A549 treated with DMSO at 1 μM for 4 hours (cell line): ENCODE measurements around the gene ODF2. TPM values are rescaled to one million over a fixed set of nuclear protein-coding genes. Genes with fewer than 3 reads are reported as not detected.

Experiments
- total RNA-seq: library from RNA; stranded (reverse); fragments of 200-300 nt; extraction: Qiagen RNA extraction; gene quantifications from 5 replicates; pipeline ENCODE4 v1.2.3, GENCODE V29; 2022; ENCODE audit warnings: low read depth

The ODF2 gene
- 28.0 to 34.2 TPM (median 30.7 TPM) in 5 replicates for total RNA-seq

DNA sequence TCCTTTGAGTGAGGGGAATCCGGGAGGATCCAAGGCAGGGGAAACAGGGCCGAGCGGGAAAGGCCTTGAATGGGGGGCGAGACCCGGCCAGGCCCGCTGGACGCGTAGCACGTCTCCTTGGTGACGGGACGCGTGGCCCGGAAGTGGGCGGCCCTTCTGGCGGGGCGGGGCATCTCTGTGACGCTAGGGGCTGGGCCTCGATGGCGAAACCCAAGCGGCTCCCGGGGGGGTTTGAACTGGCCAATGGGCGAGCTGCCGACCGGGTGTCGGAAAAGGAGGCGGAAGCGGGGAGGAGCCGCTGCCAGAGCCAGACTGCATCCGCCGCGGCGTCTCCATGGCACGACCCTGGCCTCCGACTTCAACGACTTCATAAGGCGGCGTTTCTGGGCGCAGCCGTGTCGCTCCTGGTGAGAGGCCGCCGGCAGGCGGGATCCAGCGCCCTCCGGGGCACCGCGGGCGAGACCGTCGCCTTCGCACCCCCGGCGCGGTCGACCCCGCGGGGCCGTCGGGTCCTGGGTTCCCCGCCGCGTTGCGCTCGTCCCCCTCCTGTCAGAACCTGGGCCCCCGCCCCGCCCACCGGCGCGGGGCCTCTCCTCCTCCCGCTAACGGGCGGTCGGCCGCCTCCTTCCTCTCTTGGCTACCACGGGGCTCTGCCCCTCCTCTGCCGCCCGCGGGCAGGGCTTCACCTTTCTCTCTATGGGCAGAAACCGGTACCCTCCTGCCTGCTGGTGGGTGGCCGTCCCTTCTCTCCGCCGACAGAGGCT, at the start of gene ODF2:
TSS of gene ODF2 (plus strand) at position 158 of the 764 bp plus-strand sequence. CDS start at position 244, 86 bp downstream.

DNA sequence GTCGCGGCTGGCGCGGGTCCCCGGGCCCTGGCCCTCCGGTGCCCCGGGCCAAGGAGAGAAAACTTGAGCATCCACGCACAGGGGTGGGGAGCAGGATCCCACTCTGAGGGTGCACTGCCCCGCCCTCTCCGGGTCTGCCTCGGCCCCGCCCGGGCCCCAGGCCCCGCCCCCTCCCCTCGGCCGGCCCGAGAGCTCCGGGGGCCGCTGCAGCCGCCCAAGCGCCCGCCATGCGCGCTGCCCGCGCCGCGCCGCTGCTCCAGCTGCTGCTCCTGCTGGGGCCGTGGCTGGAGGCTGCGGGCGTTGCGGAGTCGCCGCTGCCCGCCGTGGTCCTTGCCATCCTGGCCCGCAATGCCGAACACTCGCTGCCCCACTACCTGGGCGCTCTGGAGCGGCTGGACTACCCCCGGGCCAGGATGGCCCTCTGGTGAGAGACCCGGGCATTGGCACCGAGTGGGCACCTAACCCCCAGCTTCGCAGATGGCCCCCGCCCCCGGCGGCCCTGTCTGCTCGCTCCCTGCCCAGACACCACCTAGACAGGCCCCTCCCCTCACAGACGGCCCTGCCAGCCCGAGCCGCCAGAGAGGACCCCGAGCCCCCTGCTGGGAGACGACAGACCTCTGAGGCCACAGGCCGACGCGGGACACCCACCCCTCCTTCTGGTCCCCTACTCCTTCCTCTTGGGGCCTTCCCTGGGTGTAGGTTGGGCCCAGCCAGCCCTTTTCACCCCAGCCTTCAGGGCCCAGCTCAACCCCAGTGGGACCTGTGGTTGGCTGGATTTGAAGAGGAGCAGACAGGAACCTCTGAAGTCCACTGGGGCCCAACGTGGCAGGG, 34.9 kb upstream of the ODF2 start, which contains the start of gene CERCAM:
TSS of gene CERCAM (plus strand) at position 207 of the 831 bp plus-strand sequence. CDS start at position 228, 21 bp downstream.

DNA sequence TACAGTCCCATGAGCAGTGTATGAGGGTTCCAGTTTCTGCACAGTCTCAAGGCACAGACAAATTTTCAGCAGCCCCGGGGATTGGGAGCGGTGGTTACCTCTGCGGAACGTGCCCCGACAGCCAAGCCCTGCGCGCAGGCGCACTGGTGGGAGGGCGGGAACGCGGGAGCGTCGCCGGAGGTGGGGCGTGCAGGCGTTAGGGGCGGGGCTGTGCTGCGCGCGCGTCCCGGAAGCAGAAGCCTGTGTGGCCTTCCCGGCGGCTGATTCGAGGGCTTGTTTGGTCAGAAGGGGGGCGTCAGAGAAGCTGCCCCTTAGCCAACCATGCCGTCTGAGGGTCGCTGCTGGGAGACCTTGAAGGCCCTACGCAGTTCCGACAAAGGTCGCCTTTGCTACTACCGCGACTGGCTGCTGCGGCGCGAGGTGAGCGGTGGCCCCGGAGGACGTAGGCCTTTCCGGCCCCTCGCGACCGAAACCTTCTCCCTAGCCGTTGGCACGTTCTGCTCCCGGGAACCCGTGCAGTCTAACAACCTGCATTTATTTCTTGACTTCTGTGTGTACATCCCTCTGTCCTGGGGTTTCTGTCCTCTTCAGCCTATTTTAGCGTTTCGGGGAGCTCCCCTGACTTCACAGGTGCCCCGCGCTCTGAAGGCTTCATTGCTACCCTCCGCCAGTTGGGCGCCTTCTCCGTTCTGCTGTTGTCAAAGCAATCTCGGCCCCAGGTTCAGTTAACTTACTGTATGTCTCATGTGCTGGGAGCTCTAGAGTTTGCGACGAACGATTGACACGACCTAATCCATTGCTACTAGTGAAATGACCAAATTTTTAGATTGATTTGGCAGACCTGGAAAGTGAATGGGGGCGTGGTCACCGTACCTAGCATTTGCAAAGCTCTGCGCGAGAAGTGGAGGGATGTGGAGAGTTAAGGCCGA, 48.9 kb downstream of the ODF2 start, which contains the start of gene GLE1:
TSS of gene GLE1 (plus strand) at position 235 of the 929 bp plus-strand sequence. CDS start at position 322, 87 bp downstream.

Other genes starting within 250 kb of the ODF2 start
- 43.4 to 51.4 TPM (median 49.5 TPM) in 5 replicates for gene GOLGA2, start 180.0 kb upstream of the ODF2 start, total RNA-seq
- 42.5 to 48.0 TPM (median 43.5 TPM) in 5 replicates for gene SWI5, start 179.7 kb upstream of the ODF2 start, total RNA-seq
- 47.0 to 54.8 TPM (median 52.4 TPM) in 5 replicates for gene TRUB2, start 133.6 kb upstream of the ODF2 start, total RNA-seq
- 51.3 to 61.8 TPM (median 57.5 TPM) in 5 replicates for gene COQ4, start 133.2 kb upstream of the ODF2 start, total RNA-seq
- gene SLC27A4, start 115.5 kb upstream of the ODF2 start, total RNA-seq: 36.1 to 52.3 TPM (median 45.2 TPM) in 5 replicates
- gene URM1, start 84.6 kb upstream of the ODF2 start, total RNA-seq: 70.8 to 87.2 TPM (median 85.8 TPM) in 5 replicates
- gene CERCAM, start 35.1 kb upstream of the ODF2 start, total RNA-seq: 32.9 to 41.7 TPM (median 36.1 TPM) in 5 replicates
- gene GLE1, start 48.7 kb downstream of the ODF2 start, total RNA-seq: 27.7 to 36.5 TPM (median 33.9 TPM) in 5 replicates
- gene SPTAN1, start 96.6 kb downstream of the ODF2 start, total RNA-seq: 130 to 158 TPM (median 152 TPM) in 5 replicates
- gene DYNC2I2, start 200.8 kb downstream of the ODF2 start, total RNA-seq: 94.8 to 144 TPM (median 126 TPM) in 5 replicates
- 434 to 477 TPM (median 439 TPM) in 5 replicates for gene SET, start 233.2 kb downstream of the ODF2 start, total RNA-seq
- 13.6 to 18.9 TPM (median 15.3 TPM) in 5 replicates for gene PKN3, start 246.5 kb downstream of the ODF2 start, total RNA-seq